Endothelial cell of umbilical vein (primary cell): ENCODE measurements around the gene ITPR1.

ENCODE experiments used
- EZH2 ChIP-seq: IDR thresholded peaks from 2 replicates; pipeline ENCODE4 v1.6.1; 2012; ENCODE audit warnings: borderline replicate concordance, low read depth, mild to moderate bottlenecking, moderate library complexity, low read length, inconsistent platforms; ENCODE audit not compliant: severe bottlenecking
- POLR2AphosphoS5 ChIP-seq: IDR thresholded peaks from 2 replicates; pipeline ENCODE4 v1.6.1; 2012; ENCODE audit warnings: low read depth, mild to moderate bottlenecking, control low read depth, low read length, moderate library complexity; ENCODE audit not compliant: insufficient read depth
- TF ChIP-seq, protein P1 (sequence below), 2 donors: IDR thresholded peaks; 1 replicate in 1 of 2; 2 replicates in 1 of 2; pipeline ENCODE4 v1.5.1; 2011; ENCODE audit warnings: low read length in 2 of 2, mild to moderate bottlenecking in 2 of 2, moderate library complexity in 2 of 2, control low read depth in 1 of 2, inconsistent platforms in 1 of 2, low read depth in 1 of 2; ENCODE audit not compliant: insufficient read depth in 1 of 2; ENCODE audit errors: extremely low read depth in 1 of 2

DNA sequence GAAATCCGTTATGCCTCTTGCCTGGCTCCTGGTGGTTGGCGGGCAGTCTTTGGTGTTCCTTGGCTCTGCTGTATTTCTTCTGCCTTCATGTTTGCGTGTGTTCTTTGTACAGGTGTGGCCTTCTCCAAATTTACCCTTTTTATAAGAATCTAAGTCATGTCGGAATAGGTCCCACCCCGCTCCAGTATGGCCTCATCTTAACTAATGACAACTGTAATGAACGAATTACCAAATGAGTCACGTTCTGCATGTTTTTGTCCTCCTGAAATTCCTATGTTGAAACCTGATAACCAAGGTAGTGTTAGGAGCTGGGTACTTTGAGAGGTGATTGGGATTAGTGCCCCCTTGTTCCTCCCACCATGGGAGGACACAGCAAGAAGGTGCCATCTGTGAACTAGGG, 71.1 kb downstream of the ITPR1 start:
- TF ChIP-seq POLR2AphosphoS5 (no peak), EZH2 (no peak)
- TF ChIP-seq, protein P1, sequence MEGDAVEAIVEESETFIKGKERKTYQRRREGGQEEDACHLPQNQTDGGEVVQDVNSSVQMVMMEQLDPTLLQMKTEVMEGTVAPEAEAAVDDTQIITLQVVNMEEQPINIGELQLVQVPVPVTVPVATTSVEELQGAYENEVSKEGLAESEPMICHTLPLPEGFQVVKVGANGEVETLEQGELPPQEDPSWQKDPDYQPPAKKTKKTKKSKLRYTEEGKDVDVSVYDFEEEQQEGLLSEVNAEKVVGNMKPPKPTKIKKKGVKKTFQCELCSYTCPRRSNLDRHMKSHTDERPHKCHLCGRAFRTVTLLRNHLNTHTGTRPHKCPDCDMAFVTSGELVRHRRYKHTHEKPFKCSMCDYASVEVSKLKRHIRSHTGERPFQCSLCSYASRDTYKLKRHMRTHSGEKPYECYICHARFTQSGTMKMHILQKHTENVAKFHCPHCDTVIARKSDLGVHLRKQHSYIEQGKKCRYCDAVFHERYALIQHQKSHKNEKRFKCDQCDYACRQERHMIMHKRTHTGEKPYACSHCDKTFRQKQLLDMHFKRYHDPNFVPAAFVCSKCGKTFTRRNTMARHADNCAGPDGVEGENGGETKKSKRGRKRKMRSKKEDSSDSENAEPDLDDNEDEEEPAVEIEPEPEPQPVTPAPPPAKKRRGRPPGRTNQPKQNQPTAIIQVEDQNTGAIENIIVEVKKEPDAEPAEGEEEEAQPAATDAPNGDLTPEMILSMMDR (IDR thresholded peaks at IDR 0.05; ENCODE audit: extremely low read depth in 1 of 2, insufficient read depth in 1 of 2, low read depth in 1 of 2, low read length in 2 of 2), result no peak
